ENCODE results near the gene HJURP. TPM values are rescaled to one million over a fixed set of nuclear protein-coding genes. Genes with fewer than 3 reads are reported as not detected.

The HJURP gene
- total RNA-seq, 6 experiments from 2014 or later, result 16.8 to 33.6 (median 32.4) TPM

- Mint-ChIP-seq H3K4me1 (ENCODE audit: low read depth) (no peaks in the 10 kb centered on the region), H3K4me3 (no peak overlapping the region), H3K27ac (no peak overlapping the region), H3K9me3 (peaks cover 4% of the 10 kb centered on the region; the same call in 1 of the 2 replicates), H3K27me3 (ENCODE audit: insufficient read depth) (peaks cover 2% of the 10 kb centered on the region), H3K36me3 (ENCODE audit: low read depth) (peaks cover 6% of the 10 kb centered on the region; the same call in 1 of the 2 replicates)
- no peak for DNase-seq
- TF ChIP-seq, protein P1, sequence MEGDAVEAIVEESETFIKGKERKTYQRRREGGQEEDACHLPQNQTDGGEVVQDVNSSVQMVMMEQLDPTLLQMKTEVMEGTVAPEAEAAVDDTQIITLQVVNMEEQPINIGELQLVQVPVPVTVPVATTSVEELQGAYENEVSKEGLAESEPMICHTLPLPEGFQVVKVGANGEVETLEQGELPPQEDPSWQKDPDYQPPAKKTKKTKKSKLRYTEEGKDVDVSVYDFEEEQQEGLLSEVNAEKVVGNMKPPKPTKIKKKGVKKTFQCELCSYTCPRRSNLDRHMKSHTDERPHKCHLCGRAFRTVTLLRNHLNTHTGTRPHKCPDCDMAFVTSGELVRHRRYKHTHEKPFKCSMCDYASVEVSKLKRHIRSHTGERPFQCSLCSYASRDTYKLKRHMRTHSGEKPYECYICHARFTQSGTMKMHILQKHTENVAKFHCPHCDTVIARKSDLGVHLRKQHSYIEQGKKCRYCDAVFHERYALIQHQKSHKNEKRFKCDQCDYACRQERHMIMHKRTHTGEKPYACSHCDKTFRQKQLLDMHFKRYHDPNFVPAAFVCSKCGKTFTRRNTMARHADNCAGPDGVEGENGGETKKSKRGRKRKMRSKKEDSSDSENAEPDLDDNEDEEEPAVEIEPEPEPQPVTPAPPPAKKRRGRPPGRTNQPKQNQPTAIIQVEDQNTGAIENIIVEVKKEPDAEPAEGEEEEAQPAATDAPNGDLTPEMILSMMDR (IDR thresholded peaks at IDR 0.05), result no peak
Measured at GRCh38 chr2:233871432-233871831, 17.1 kb upstream of the HJURP start.

GRCh38 chr2:233867993-233868532 lies 13.7 kb upstream of the HJURP start, which contains the start of gene MSL3B:
MSL3B (minus strand) TSS chr2:233868386.
- TF ChIP-seq, protein P1 (IDR thresholded peaks at IDR 0.05), result no peak
- peaks cover 2% of the 10 kb centered on the region for H3K27me3 Mint-ChIP-seq (ENCODE audit: insufficient read depth)
- H3K4me3 Mint-ChIP-seq, result peak within 1 kb of the TSS; percentile 89
- peak within 1 kb of the TSS; percentile 78; the same call in 1 of the 2 replicates for H3K27ac Mint-ChIP-seq
- peaks cover 4% of the 10 kb centered on the region; the same call in 1 of the 2 replicates for H3K9me3 Mint-ChIP-seq
- H3K36me3 Mint-ChIP-seq (ENCODE audit: low read depth), result peaks cover 6% of the 10 kb centered on the region; the same call in 1 of the 2 replicates
- no peaks in the 10 kb centered on the region for H3K4me1 Mint-ChIP-seq (ENCODE audit: low read depth)
- DNase-seq, result no peak

DNA sequence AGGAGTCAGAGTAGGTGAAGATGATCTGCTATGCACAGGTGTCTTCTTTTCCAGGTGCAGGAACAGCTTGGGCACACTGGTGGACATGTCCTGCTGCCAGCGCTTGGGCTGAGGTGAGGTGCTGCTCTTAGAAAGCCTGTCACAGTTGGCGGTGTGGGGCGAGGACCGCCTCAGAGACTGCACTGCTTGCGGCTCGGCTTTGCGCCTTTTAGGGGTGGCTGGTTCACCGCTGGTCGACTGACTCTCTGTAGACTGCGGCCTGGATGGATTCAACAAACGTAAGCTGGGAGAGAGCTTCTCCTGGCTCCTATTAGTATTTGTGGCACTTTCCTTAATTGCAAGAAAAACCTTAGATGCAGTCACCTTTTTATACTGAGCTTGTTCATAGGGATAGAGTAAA lies 12.1 kb upstream of the HJURP start:
- Mint-ChIP-seq H3K27ac (no peak overlapping the region), H3K9me3 (peaks cover 4% of the 10 kb centered on the region; the same call in 1 of the 2 replicates), H3K4me3 (no peak overlapping the region), H3K4me1 (ENCODE audit: low read depth) (no peaks in the 10 kb centered on the region), H3K27me3 (ENCODE audit: insufficient read depth) (peaks cover 2% of the 10 kb centered on the region), H3K36me3 (ENCODE audit: low read depth) (peaks cover 6% of the 10 kb centered on the region; the same call in 1 of the 2 replicates)
- TF ChIP-seq, protein P1 (IDR thresholded peaks at IDR 0.05), result no peak
- DNase-seq, result no peak

GRCh38 chr2:233865838-233866237 lies 11.5 kb upstream of the HJURP start:
- no peaks in the 10 kb centered on the region for H3K4me1 Mint-ChIP-seq (ENCODE audit: low read depth)
- no peak for DNase-seq
- peaks cover 4% of the 10 kb centered on the region; the same call in 1 of the 2 replicates for H3K9me3 Mint-ChIP-seq
- TF ChIP-seq, protein P1 (IDR thresholded peaks at IDR 0.05), result peak; percentile 67
- H3K4me3 Mint-ChIP-seq, result no peak overlapping the region
- H3K27me3 Mint-ChIP-seq (ENCODE audit: insufficient read depth), result peaks cover 2% of the 10 kb centered on the region
- H3K27ac Mint-ChIP-seq, result no peak overlapping the region
- H3K36me3 Mint-ChIP-seq (ENCODE audit: low read depth), result peaks cover 6% of the 10 kb centered on the region; the same call in 1 of the 2 replicates

DNA sequence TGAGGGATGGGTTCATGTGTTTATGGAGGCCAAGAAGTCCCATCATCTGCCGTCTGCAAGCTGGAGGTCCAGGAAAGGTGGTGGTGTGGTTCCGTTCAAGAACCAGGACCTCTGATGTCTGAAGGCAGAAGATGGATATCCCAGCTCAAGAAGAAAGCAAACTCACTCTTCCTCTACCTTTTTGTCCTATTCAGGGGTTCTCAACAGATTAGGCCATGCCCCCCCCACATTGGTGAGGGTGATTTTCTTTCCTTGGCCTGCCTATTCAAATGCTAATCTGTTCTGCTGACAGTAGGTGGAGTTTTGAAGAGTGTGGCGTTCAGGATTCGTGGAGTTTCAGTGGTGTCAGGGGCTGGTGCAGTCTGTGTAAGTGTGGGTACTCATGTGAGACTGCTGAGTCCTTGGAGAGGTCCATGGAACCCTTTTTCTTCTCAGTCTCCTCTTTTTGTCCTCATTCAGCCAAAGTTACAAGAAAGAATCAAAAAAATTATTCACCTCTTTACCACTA lies 8.0 kb upstream of the HJURP start:
- peaks cover 5% of the 10 kb centered on the region; the same call in 1 of the 2 replicates for H3K36me3 Mint-ChIP-seq (ENCODE audit: low read depth)
- no peaks in the 10 kb centered on the region for H3K4me1 Mint-ChIP-seq (ENCODE audit: low read depth)
- H3K27me3 Mint-ChIP-seq (ENCODE audit: insufficient read depth), result no peaks in the 10 kb centered on the region; the same call in 1 of the 2 replicates

More for the DNA sequence above, 8.0 kb upstream of the HJURP start:
- Mint-ChIP-seq H3K4me3 (no peak overlapping the region), H3K27ac (no peak overlapping the region), H3K9me3 (no peaks in the 10 kb centered on the region)
- TF ChIP-seq, protein P1 (IDR thresholded peaks at IDR 0.05), result no peak
- DNase-seq, result no peak

Data from HFFc6 (cell line).